Measurements from ENCODE around the gene SEC23IP.
"Not testable (repeated sequence)": the region's sequence is repeated elsewhere in the genome, so short reads cannot be mapped to it uniquely, and the experiment has no call there.

Gene SEC23IP

GRCh38 chr10:119883901-119884611, 8.5 kb upstream of the SEC23IP start:
- not testable (repeated sequence) for DNase-seq (ENCODE audit: low spot score)

DNA sequence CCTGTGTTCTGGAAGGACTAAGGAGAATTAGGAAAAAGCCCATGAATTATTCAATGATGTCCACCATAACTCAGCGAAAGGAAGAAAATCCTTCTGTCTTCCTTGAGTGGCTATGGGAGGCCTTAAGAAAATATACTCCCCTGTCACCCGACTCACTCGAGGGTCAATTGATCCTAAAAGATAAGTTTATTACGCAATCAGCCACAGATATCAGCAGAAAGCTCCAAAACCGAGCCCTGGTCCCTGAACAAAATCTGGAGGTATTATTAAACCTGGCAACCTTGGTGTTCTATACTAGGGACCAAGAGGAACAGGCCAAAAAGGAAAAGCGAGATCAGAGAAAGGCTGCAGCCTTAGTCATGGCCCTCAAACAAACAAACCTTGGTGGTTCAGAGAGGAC, 6.5 kb upstream of the SEC23IP start:
- not testable (repeated sequence) for DNase-seq (ENCODE audit: low spot score)

DNA sequence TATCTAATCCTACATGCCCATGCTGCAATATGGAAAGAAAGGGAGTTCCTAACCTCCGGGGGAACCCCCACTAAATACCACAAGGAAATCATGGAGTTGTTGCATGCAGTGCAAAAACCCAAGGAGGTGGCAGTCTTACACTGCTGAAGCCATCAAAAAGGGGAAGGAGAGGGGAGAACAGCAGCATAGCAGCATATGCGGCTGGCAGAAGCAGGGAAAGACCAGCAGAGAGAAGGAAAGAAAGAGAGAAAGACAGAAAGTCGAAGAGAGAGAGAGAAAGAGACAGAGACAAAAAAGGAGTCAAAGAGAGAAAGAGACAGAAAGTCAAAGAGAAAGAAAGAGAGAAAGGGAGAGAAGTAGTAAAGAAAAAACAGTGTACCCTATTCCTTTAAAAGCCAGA, 3.8 kb upstream of the SEC23IP start:
- DNase-seq (ENCODE audit: low spot score), result not testable (repeated sequence)

- not testable (repeated sequence) for DNase-seq (ENCODE audit: low spot score)
These were observed 3.3 kb upstream of the SEC23IP start for GRCh38 chr10:119889201-119889600.

DNA sequence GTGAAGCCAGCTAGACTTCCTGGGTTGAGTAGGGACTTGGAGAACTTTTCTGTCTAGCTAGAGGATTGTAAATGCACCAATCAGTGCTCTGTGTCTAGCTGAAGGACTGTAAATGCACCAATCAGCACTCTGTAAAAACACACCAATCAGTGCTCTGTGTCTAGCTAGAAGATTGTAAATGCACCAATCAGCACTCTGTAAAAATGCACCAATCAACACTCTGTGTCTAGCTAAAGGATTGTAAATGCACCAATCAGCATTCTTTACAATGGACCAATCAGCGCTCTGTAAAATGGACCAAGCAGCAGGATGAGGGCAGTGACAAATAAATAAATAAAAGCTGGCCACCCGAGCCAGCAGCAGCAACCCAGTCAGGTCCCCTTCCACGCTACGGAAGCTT, 2.2 kb upstream of the SEC23IP start:
- DNase-seq (ENCODE audit: low spot score), result not testable (repeated sequence)

- DNase-seq (ENCODE audit: low spot score), result not testable (repeated sequence)
These were observed 712 bp upstream of the SEC23IP start for GRCh38 chr10:119891849-119892187.

GRCh38 chr10:119893074-119893473, 544 bp downstream of the SEC23IP start:
- no peak for DNase-seq (ENCODE audit: low spot score)

DNA sequence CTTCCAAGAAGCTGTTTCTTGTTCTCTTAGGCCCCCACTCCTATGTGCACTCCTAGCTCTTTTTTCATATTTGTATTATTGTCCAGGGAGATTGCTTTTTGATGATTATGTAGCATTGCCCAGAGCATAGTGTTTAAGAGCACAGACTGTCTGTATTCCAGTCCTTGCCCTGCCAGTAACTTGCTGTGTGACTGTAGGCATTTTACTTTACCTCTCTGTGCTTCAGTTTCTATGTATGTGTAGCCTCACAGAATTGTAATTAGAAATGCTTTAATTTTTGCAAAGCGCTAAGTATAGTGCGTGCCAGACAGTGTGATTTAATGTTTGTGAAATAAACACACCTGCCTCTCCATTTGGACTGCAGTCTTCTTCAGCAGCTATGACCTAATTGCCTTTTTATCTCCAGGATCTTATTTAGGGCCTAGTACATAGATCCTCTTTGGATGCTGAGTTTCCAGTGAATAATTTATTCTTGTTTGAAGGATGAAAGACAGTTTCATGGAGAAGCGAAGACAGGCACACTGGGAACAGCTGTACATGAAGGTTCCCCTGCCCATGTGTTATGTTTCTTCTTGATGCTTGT, 1.4 kb downstream of the SEC23IP start:
- no peak for DNase-seq (ENCODE audit: low spot score)

DNA sequence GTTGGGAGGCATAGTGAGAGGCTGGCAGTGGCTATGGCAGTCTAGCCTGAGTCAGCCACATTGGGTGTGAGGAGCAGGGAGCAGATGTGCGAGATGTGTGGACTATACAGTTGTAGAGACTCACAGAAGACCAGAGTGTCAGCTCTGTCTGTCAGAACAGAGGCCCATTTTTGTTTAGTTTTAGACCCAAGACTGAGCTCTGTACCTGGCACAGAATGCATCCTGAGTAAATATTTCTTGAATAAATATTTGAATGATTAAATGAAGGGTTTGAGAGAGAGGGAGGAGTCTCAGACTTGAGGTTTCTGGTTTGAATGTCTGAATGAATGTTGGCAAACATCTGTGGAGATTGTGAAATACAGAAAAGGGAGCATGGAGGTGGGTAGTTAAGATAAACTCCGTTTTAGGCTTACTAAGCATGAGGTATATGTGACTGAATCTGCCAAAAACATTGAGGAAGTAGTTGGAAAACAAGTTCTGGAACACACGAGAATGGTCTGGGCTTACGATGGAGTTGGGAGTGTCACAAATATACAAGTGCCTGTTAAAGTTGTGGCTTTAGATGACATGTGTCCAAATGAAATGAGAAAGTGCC, 3.6 kb downstream of the SEC23IP start:
- DNase-seq (ENCODE audit: low spot score), result no peak

GRCh38 chr10:119896937-119897770, 4.6 kb downstream of the SEC23IP start:
- DNase-seq (ENCODE audit: low spot score), result no peak

DNA sequence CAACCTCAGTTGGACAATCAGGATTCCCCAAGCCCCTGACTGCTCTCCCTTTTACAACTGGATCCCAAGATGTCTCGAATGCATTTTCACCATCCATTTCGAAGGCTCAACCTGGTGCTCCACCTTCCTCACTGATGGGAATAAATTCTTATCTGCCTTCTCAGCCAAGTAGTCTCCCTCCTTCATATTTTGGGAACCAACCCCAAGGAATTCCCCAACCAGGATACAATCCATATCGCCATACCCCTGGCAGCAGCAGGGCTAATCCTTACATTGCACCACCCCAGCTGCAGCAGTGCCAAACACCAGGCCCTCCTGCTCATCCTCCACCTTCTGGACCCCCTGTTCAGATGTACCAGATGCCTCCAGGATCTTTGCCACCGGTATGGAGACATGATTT, 6.0 kb downstream of the SEC23IP start:
- no peak for DNase-seq (ENCODE audit: low spot score)

- DNase-seq (ENCODE audit: low spot score), result no peak
These were observed 11.6 kb downstream of the SEC23IP start for GRCh38 chr10:119903946-119904666.

- not testable (repeated sequence) for DNase-seq (ENCODE audit: low spot score)
These were observed 15.2 kb downstream of the SEC23IP start for GRCh38 chr10:119907695-119908094.

- no peak for DNase-seq (ENCODE audit: low spot score)
These were observed 15.6 kb downstream of the SEC23IP start for GRCh38 chr10:119908166-119908565.

- no peak for DNase-seq (ENCODE audit: low spot score)
These were observed 18.2 kb downstream of the SEC23IP start for GRCh38 chr10:119910689-119911088.

- no peak for DNase-seq (ENCODE audit: low spot score)
These were observed 25.2 kb downstream of the SEC23IP start for GRCh38 chr10:119917777-119918176.

DNA sequence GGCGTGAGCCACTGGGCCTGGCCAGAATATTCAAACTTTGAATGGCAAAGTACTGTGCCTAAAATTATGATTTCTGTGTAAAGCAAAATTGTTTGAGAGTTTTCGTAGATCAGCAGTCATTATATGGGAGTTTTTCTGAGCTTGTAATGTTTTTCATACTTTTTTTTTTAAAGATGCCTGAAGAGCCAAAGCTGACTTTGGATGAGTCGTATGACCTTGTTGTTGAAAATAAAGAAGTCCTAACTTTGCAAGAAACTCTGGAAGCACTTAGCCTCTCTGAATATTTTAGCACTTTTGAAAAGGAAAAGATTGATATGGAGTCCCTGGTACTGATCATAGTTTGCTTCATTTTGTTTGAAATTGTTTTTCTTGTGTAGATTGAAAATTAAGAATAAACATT, 26.7 kb downstream of the SEC23IP start:
- no peak for DNase-seq (ENCODE audit: low spot score)

- no peak for DNase-seq (ENCODE audit: low spot score)
These were observed 27.3 kb downstream of the SEC23IP start for GRCh38 chr10:119919826-119920225.

DNA sequence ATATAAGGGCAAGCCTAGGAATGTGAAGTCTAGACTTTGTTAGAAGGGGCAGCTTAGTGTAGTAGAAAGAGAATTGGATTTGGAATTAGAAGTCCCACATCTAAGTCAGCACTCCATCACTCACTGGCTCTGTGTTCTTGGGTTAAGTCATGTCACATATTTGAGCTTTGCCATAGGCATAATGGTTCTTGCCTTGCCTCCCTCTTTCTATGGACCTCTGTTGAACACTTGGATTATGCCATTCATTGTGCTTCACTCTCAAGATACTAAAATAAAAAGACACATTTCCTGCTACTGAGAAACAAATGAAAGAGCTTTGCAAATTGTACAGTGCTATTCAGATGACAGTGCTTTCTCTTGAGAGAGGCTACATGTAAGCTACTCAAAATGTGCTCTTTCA, 35.9 kb downstream of the SEC23IP start:
- DNase-seq (ENCODE audit: low spot score), result no peak

DNA sequence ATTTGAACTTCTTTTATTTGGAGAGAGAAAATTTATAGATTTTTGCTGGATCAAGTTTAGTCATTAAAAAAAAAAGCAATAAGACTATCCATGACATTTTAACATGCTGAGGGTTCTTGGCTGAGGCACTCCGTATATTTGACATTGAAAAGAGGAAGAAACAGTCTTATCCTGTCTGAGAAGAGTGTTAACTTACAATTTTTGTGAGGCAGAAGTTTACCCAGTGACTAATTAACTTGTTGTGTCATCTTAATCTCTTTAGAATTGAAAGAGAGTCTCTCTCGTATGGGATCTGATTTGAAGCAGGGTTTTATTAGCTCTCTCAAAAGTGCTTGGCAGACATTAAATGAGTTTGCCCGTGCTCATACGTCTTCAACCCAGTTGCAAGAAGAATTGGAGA, 39.3 kb downstream of the SEC23IP start:
- DNase-seq (ENCODE audit: low spot score), result no peak

GRCh38 chr10:119932631-119933030, 40.1 kb downstream of the SEC23IP start:
- no peak for DNase-seq (ENCODE audit: low spot score)

GRCh38 chr10:119933179-119933578, 40.6 kb downstream of the SEC23IP start:
- DNase-seq (ENCODE audit: low spot score), result no peak
